GM10266 (cell line): ENCODE results near the gene RCOR1.

Source experiments
- DNase-seq: peaks from one replicate; pipeline ENCODE4 v3.0.0; 2012; ENCODE audit errors: extremely low spot score
- TF ChIP-seq, protein P1 (sequence below): IDR thresholded peaks from 2 replicates; pipeline ENCODE4 v1.5.1; 2012; ENCODE audit warnings: mild to moderate bottlenecking, low read depth; ENCODE audit not compliant: control insufficient read depth, insufficient read depth; ENCODE audit errors: missing control alignments

Gene RCOR1

DNA sequence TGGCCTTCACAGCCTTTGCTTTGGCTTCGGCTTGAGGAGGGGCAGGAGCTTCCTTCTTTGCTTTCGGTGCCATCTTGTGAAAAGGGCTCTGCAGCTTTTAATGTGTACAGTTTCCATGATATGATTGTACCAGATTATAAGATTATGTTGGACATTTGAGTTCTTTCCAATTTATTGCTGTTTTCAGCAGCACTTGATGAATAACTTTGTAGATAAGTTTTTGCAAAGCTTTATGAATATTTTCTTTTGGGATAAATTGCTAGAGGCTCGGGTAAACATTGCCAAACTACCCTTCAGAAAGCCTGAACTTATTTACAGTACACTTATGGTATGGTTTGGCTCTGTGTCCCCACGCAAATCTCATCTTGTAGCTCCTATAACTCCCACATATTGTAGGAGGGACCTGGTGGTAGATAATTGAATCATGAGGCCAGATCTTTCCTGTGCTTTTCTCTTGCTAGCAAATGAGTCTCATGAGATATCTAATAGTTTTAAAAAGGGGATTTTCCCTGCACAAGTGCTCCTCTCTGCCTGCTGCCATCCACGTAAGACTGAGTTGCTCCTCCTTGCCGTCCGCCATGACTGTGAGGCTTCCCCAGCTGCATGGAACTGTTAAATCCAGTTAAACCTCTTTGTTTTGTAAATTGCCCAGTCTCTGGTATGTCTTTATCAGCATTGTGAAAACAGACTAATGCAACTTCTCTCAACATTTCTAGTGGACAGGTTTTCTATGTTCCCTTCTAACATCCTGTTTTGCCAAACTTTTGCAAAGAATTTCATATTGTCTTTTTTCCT lies 70.4 kb downstream of the RCOR1 start:
- TF ChIP-seq, protein P1, sequence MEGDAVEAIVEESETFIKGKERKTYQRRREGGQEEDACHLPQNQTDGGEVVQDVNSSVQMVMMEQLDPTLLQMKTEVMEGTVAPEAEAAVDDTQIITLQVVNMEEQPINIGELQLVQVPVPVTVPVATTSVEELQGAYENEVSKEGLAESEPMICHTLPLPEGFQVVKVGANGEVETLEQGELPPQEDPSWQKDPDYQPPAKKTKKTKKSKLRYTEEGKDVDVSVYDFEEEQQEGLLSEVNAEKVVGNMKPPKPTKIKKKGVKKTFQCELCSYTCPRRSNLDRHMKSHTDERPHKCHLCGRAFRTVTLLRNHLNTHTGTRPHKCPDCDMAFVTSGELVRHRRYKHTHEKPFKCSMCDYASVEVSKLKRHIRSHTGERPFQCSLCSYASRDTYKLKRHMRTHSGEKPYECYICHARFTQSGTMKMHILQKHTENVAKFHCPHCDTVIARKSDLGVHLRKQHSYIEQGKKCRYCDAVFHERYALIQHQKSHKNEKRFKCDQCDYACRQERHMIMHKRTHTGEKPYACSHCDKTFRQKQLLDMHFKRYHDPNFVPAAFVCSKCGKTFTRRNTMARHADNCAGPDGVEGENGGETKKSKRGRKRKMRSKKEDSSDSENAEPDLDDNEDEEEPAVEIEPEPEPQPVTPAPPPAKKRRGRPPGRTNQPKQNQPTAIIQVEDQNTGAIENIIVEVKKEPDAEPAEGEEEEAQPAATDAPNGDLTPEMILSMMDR: no peak
- no peak for DNase-seq

DNA sequence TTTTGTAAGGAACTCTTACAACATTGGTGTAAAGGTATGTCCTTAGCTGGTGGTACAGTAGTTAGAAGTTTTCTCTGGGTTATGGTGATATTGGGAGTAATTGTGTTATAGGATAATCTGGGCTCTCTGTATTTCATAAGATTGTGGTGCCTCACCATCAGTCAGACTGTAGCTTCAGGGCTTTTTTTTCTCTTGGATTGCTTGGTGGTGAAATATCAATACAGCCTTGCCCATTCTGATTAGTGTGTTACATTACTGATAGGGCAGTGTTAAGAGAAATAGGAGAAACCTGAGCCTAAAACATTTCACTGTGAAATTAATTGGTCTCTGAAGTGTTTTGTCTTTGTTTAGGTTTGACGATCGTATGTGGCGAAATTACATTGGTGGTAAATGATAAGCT lies 71.0 kb downstream of the RCOR1 start:
- TF ChIP-seq, protein P1: no peak
- DNase-seq: no peak

DNA sequence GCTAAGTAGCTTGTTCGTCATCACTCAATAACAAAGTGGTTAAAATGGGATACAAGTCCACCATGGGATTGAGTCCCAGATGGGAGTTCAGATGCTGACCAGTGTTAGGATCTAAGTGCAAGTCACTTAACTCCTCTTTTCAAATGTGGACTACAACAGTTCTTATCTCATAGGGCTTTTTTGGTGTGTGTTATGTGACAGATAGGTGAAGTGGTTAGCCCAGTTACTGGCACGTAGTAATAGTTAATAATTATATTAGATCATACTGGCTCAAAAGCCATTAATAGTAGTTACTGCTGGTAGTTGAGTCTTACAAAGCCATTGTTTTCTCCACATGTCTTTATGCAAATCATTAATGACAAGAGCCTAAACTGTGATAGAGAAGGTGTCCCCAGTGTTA lies 73.2 kb downstream of the RCOR1 start:
- no peak for DNase-seq
- TF ChIP-seq, protein P1: no peak

DNA sequence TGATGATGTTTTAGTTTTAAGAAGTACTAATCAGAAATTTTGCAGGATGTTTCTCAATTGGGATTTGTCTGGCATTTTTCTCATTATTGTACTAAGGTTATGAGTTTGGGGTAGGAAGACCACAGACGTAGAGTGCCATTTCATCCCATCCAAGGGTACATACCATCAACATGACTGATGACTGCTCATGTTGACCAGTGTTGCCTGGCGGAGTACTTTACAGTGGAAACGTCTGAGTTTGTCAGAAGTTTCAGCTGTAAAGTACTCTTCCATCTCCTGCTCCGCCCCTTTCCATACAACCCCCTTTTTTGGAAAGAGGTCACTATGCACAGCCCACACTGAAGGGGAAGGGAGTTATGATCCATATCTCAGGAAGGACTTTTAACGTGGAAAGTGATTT lies 74.2 kb downstream of the RCOR1 start:
- no peak for DNase-seq
- TF ChIP-seq, protein P1: no peak

DNA sequence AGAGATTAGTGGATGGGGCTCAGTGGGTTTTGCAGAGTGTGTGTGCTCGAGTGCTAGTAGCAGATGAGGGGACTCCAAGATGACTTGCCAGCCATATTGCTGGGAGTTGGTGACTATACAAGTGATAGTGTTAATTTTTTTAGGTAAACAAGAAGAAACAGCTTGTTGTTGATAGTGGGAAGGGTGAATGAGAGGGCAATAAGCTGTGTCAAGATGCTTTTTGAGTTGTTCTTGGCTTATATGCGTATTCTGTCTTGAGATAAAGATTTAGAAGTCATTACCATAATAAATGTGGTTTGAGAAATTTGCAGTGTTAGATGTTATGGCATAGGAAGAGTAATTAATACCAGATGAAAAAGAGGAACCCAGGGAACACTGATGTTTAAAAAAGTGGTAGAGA lies 75.3 kb downstream of the RCOR1 start:
- TF ChIP-seq, protein P1: no peak
- no peak for DNase-seq

DNA sequence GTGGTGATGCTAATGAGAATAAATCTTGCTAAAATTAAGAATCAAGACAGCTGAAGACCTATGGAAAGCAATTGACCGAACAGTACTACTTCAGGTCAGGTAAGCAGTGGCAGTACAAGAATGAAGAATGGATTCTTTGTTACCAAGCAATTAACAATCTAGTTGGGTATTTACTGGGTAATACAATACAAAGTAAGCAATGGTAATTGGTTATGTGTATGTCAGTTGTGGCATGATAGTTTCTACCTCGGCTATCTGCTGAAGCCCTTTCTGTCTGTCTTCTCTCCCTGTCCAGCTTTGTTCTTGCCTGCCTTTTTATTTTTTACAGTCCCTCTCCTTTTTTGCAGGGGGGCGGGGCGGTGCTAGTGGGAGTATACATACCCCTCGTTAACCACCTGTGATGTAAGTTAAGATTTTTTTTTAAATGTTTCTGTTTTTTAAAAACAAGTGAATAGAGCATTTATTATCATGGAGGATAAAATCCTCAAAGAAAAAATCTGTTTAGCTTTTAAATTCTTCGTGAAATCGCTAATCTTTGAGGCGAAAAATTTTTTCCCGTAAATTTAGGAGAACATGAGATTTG lies 75.9 kb downstream of the RCOR1 start:
- no peak for DNase-seq
- TF ChIP-seq, protein P1: no peak

DNA sequence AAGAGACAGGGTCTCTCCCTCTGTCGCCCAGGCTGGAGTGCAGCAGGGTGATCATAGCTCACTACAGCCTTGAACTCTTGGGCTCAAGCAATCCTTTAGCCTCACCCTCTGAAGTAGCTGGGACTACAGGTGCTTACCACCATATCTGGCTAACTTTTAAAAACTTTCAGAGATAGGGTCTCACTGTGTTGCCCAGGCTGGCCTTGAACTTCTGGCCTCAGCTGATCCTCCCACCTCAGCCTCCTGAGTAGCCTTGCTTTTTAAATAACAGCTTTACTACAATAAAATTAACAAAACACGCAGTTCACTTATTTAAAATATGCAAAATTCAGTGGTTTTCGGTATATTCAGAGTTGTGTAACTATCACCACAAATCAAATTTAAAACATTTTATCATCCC lies 79.0 kb downstream of the RCOR1 start:
- DNase-seq: no peak

More for the DNA sequence above, 79.0 kb downstream of the RCOR1 start:
- TF ChIP-seq, protein P1: no peak
